Osteoblast (primary cell): ENCODE results near the gene RNH1. TPM values are rescaled to one million over a fixed set of nuclear protein-coding genes. Genes with fewer than 3 reads are reported as not detected.
A peak's percentile ranks its signal among the peaks of the same experiment; 100 is the strongest.

Experiments used
- DNase-seq: peaks from one replicate; pipeline ENCODE4 v3.0.0; 2011; ENCODE audit warnings: low spot score, mixed read lengths; ENCODE audit not compliant: insufficient read length; ENCODE audit errors: missing footprints
- H2AFZ ChIP-seq: 2 replicates; pipeline ENCODE4 v1.6.0; 2011; ENCODE audit warnings: mild to moderate bottlenecking, low read length
- H3K27ac ChIP-seq: 2 replicates; pipeline ENCODE4 v1.5.1; 2011; ENCODE audit warnings: mild to moderate bottlenecking, low read depth, low read length, moderate library complexity
- H3K27me3 ChIP-seq: 2 replicates; pipeline ENCODE4 v1.6.0; 2012; ENCODE audit warnings: mild to moderate bottlenecking, control low read depth, inconsistent platforms, low read length, moderate library complexity; ENCODE audit not compliant: insufficient read depth
- H3K36me3 ChIP-seq: 2 replicates; pipeline ENCODE4 v1.5.1; 2011; ENCODE audit warnings: mild to moderate bottlenecking, low read length, control low read depth, moderate library complexity; ENCODE audit not compliant: insufficient read depth
- H3K4me1 ChIP-seq: 2 replicates; pipeline ENCODE4 v1.5.1; 2011; ENCODE audit warnings: mild to moderate bottlenecking, low read length, control low read depth, moderate library complexity; ENCODE audit not compliant: insufficient read depth
- H3K4me2 ChIP-seq: 2 replicates; pipeline ENCODE4 v1.6.0; 2011; ENCODE audit warnings: mild to moderate bottlenecking, low read length; ENCODE audit not compliant: insufficient read depth
- H3K4me3 ChIP-seq: fragments of 200-600 bp; sonication (generic); 3 replicates; pipeline ENCODE4 v1.5.1; 2012; ENCODE audit warnings: mild to moderate bottlenecking, low read length, inconsistent platforms; ENCODE audit not compliant: insufficient read depth
- H3K79me2 ChIP-seq: 2 replicates; pipeline ENCODE4 v1.6.0; 2012; ENCODE audit warnings: mild to moderate bottlenecking, low read length, control low read depth, inconsistent platforms; ENCODE audit not compliant: insufficient read depth
- H3K9me3 ChIP-seq: 2 replicates; pipeline ENCODE4 v1.5.1; 2011; ENCODE audit warnings: low read depth, low read length, control low read depth
- H4K20me1 ChIP-seq: 2 replicates; pipeline ENCODE4 v1.6.0; 2012; ENCODE audit warnings: mild to moderate bottlenecking, low read length, control low read depth; ENCODE audit not compliant: insufficient read depth
- total RNA-seq: library from RNA; depleted of rRNA; stranded (reverse); fragments of >200 nt; gene quantifications from 2 replicates; pipeline ENCODE4 v1.2.3, GENCODE V29; 2012
- TF ChIP-seq, protein P1 (sequence below): IDR thresholded peaks from 2 replicates; pipeline ENCODE4 v1.5.1; 2011; ENCODE audit warnings: mild to moderate bottlenecking, low read depth, low read length, moderate library complexity; ENCODE audit errors: extremely low read depth

Gene RNH1
- total RNA-seq, 1 donor = 506 TPM

DNA sequence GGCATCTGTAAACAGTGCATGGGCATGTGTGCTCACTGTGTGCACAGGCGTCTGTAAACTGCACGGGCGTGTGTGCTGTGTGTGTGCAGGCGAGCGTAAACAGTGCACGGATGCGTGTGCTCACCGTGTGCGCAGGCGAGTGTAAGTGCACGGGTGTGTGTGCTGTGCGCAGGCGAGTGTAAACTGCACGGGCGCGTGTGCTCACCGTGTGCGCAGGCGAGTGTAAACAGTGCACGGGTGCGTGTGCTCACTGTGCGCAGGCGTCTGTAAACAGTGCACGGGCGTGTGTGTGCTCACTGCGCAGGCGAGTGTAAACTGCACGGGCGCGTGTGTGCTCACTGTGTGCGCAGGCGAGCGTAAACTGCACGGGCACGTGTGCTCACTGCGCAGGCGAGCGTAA lies 22.4 kb downstream of the RNH1 start:
- H2AFZ ChIP-seq = no peak overlapping the region
- H3K9me3 ChIP-seq = no peaks in the 10 kb centered on the region
- H3K27ac ChIP-seq = no peak overlapping the region
- no peaks in the 10 kb centered on the region for H3K4me1 ChIP-seq
- peak; percentile 27 for DNase-seq
- peaks cover 3% of the 10 kb centered on the region for H4K20me1 ChIP-seq
- H3K27me3 ChIP-seq = no peaks in the 10 kb centered on the region
- peaks cover 12% of the 10 kb centered on the region for H3K79me2 ChIP-seq
- H3K36me3 ChIP-seq = no peaks in the 10 kb centered on the region
- H3K4me3 ChIP-seq = no peak overlapping the region
- H3K4me2 ChIP-seq = no peak overlapping the region
- TF ChIP-seq, protein P1, sequence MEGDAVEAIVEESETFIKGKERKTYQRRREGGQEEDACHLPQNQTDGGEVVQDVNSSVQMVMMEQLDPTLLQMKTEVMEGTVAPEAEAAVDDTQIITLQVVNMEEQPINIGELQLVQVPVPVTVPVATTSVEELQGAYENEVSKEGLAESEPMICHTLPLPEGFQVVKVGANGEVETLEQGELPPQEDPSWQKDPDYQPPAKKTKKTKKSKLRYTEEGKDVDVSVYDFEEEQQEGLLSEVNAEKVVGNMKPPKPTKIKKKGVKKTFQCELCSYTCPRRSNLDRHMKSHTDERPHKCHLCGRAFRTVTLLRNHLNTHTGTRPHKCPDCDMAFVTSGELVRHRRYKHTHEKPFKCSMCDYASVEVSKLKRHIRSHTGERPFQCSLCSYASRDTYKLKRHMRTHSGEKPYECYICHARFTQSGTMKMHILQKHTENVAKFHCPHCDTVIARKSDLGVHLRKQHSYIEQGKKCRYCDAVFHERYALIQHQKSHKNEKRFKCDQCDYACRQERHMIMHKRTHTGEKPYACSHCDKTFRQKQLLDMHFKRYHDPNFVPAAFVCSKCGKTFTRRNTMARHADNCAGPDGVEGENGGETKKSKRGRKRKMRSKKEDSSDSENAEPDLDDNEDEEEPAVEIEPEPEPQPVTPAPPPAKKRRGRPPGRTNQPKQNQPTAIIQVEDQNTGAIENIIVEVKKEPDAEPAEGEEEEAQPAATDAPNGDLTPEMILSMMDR = no peak

DNA sequence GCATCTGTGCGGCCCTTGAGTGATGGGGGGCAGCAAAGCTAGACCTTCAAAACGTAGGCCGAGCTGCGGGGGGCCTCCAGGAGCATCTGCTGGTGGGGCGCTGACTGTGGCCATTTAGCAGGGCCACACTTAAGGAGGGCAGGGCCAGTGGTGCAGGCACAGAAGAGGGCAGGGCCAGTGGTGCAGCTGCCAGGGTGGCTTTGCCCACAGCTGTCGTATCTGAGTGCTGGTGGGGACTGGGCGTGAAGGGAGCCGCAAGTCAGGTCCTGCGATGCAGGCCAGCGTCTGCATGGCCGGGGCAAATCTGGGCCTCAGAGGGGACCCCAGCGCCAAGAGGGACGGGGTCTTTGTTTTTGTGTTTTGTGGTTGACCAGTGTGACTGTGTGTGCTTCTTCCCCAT lies 27.7 kb downstream of the RNH1 start:
- Histone ChIP-seq H3K4me3 (no peak overlapping the region), H3K27me3 (no peaks in the 10 kb centered on the region), H4K20me1 (peaks cover 3% of the 10 kb centered on the region), H3K79me2 (peaks cover 21% of the 10 kb centered on the region), H3K27ac (no peak overlapping the region), H3K9me3 (no peaks in the 10 kb centered on the region), H3K4me1 (no peaks in the 10 kb centered on the region), H2AFZ (no peak overlapping the region), H3K4me2 (no peak overlapping the region), H3K36me3 (no peaks in the 10 kb centered on the region)
- peak; percentile 67 for DNase-seq
- TF ChIP-seq, protein P1 = no peak

DNA sequence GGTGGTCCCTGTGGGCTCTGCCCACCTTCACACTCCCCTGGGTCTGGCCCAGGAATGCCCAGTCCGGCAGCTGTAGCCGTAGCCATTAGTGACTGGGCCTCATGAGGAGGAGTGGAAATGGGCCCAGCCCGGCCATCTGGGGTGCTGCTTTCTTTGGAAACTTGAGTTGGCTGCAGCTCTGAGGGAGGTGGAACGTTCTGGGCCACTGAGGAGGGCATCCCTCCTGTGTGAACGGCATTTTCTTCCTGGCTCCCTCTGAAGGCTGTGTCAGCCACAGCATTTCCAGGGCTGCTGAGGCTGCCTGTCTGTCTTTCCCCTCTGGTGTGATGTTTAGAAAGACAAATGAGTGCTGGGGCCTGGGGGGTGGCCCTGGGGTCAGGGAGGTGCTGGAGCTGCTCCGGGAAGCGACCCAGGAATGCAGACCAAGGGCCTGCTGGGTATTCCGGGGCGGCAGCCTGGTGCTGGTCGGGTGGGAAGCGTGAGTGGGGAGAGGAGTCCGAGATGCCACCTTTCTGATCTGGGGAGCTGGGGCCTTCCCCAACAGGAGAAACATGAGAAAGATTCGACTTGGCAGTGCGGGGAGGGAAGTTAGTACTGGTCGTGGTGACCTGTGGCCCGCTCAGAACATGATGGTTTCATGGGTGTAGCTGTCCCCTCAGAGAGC lies 29.9 kb downstream of the RNH1 start:
- no peak overlapping the region for H3K4me3 ChIP-seq
- H3K27me3 ChIP-seq = no peaks in the 10 kb centered on the region
- no peaks in the 10 kb centered on the region for H3K9me3 ChIP-seq
- peaks cover 3% of the 10 kb centered on the region for H4K20me1 ChIP-seq
- TF ChIP-seq, protein P1 = no peak
- H3K36me3 ChIP-seq = no peaks in the 10 kb centered on the region
- no peak overlapping the region for H2AFZ ChIP-seq
- no peak overlapping the region for H3K27ac ChIP-seq
- peaks cover 29% of the 10 kb centered on the region for H3K79me2 ChIP-seq
- DNase-seq = peak; percentile 84
- H3K4me1 ChIP-seq = no peaks in the 10 kb centered on the region
- H3K4me2 ChIP-seq = no peak overlapping the region

DNA sequence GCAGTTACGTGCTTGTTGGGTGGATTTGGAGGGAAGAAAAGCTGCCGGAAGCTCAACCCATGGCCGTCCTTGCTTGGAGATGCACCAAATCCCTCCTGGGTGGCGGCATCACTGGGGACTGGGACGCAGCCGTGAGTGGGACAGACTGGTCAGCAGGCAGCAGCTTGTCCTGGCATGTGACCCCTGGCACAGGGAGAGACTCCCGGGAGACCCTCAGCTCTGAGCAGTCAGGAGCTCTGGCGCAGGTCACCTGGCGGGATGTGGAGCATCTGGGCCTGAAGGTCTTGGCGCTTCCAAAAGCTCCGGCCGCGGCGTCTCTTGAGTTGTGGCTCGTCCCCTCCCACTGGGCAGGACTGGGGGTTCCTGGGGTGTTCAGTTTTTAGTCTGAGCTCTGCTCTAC lies 30.6 kb downstream of the RNH1 start:
- H3K4me3 ChIP-seq = no peak overlapping the region
- peaks cover 34% of the 10 kb centered on the region for H3K79me2 ChIP-seq
- H4K20me1 ChIP-seq = peaks cover 3% of the 10 kb centered on the region
- no peaks in the 10 kb centered on the region for H3K4me1 ChIP-seq
- H2AFZ ChIP-seq = no peak overlapping the region
- TF ChIP-seq, protein P1 = no peak
- H3K36me3 ChIP-seq = no peaks in the 10 kb centered on the region
- H3K9me3 ChIP-seq = no peaks in the 10 kb centered on the region
- H3K27ac ChIP-seq = no peak overlapping the region
- peak; percentile 57 for DNase-seq
- no peaks in the 10 kb centered on the region for H3K27me3 ChIP-seq
- no peak overlapping the region for H3K4me2 ChIP-seq
